HG02938 (cell line): ENCODE measurements around the gene CLIC4.
"Not testable (repeated sequence)": the region's sequence is repeated elsewhere in the genome, so short reads cannot be mapped to it uniquely, and the experiment has no call there.

Experiments
- ATAC-seq: cut with Tn5 transposase; IDR thresholded peaks from one replicate; pipeline ENCODE4 v1.9.1; 2021; ENCODE audit warnings: mild to moderate bottlenecking, moderate library complexity; ENCODE audit not compliant: unreplicated experiment

The CLIC4 gene

GRCh38 chr1:24743404-24744211 is 1.6 kb upstream of the CLIC4 start:
- ATAC-seq = no peak

GRCh38 chr1:24745711-24746413 is 615 bp downstream of the CLIC4 start:
- no peak for ATAC-seq

GRCh38 chr1:24748191-24749121 is 3.2 kb downstream of the CLIC4 start:
- no peak for ATAC-seq

- no peak for ATAC-seq
These were observed 4.0 kb downstream of the CLIC4 start for GRCh38 chr1:24749252-24749651.

GRCh38 chr1:24749886-24750285 is 4.6 kb downstream of the CLIC4 start:
- ATAC-seq = no peak

- no peak for ATAC-seq
These were observed 6.6 kb downstream of the CLIC4 start for GRCh38 chr1:24751833-24752232.

- ATAC-seq = no peak
These were observed 7.1 kb downstream of the CLIC4 start for GRCh38 chr1:24752305-24752704.

- ATAC-seq = no peak
These were observed 9.0 kb downstream of the CLIC4 start for GRCh38 chr1:24754229-24754628.

- not testable (repeated sequence) for ATAC-seq
These were observed 10.1 kb downstream of the CLIC4 start for GRCh38 chr1:24755323-24755722.

- ATAC-seq = no peak
These were observed 11.1 kb downstream of the CLIC4 start for GRCh38 chr1:24756395-24756794.

- no peak for ATAC-seq
These were observed 14.2 kb downstream of the CLIC4 start for GRCh38 chr1:24759492-24759891.

- no peak for ATAC-seq
These were observed 16.3 kb downstream of the CLIC4 start for GRCh38 chr1:24761582-24761981.

GRCh38 chr1:24762133-24762676 is 17.0 kb downstream of the CLIC4 start:
- no peak for ATAC-seq

- no peak for ATAC-seq
These were observed 18.4 kb downstream of the CLIC4 start for GRCh38 chr1:24763671-24764070.

- ATAC-seq = no peak
These were observed 19.2 kb downstream of the CLIC4 start for GRCh38 chr1:24764439-24764838.

- no peak for ATAC-seq
These were observed 19.6 kb downstream of the CLIC4 start for GRCh38 chr1:24764848-24765247.

- ATAC-seq = no peak
These were observed 20.2 kb downstream of the CLIC4 start for GRCh38 chr1:24765308-24765988.

- ATAC-seq = no peak
These were observed 22.1 kb downstream of the CLIC4 start for GRCh38 chr1:24767351-24767750.

- no peak for ATAC-seq
These were observed 23.8 kb downstream of the CLIC4 start for GRCh38 chr1:24768873-24769605.
